ENCODE measurements around the gene MGP.

The MGP gene

DNA sequence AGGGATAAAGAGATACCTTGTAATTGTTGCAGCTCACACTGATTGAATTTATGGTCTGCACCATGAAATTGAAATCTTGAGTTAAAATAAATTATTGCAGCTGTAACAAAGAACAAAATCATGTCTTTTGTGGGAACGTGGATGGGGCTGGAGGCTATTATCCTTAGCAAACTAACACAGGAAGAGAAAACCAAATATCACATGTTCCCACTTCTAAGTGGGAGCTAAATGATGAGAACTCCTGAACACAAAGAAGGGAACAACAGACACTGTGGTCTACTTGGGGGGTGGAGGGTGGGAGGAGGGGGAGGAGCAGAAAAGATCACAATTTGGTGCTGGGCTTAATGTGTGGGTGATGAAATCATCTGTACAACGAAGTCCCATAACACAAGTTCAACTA lies 30.1 kb upstream of the MGP start:
- Histone ChIP-seq H2AFZ (ENCODE audit: low read depth, low read length) (no peak overlapping the region), H3K36me3 (ENCODE audit: insufficient read depth, low read length) (no peaks in the 10 kb centered on the region), H3K4me3 (ENCODE audit: low read length) (no peak overlapping the region), H3K9me3 (ENCODE audit: low read length) (no peaks in the 10 kb centered on the region), H3K4me1 (ENCODE audit: insufficient read depth, low read length) (no peaks in the 10 kb centered on the region), H3K27me3 (ENCODE audit: insufficient read depth, low read length) (no peaks in the 10 kb centered on the region)

DNA sequence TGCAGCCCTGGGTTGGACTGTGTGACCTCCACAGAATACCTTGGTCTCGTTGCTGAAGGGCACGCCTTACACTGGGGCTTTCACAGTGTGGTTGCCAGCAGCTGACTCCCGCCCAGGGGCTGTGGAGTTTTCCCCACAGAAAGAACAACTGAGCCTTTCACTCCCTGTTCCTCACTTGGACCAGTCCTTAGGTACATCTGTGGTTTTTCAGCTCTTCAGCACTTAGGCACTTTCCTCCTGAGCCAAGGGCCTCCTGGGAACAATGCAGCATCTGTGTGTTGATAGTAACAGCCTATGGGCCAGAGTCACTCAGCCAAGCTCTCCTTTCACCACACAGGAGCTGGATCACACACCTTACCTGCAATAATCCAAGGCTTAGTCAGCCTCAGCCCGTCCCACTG lies 27.7 kb upstream of the MGP start:
- H3K27me3 ChIP-seq (ENCODE audit: insufficient read depth, low read length), result no peaks in the 10 kb centered on the region
- H3K9me3 ChIP-seq (ENCODE audit: low read length), result no peaks in the 10 kb centered on the region

DNA sequence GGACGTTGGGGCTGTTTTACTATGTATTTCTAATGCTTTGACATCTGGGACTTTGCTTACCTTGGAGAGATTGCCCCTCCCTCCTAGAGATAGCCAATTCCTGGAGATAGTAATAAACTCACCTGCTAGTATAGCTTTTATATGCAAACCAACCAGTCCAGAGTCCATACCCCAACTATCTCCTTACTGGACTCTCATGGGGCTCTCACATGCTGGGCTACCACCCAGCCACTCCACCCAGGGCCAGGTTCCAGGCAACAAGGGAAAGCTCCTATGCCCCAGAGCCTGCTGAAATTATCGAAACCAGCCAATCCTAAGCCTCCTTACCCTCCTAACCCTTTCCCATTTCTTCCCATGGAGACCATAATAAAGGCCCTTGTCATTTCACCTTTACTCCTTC lies 25.5 kb upstream of the MGP start:
- Histone ChIP-seq H3K27me3 (ENCODE audit: insufficient read depth, low read length) (no peaks in the 10 kb centered on the region), H3K4me3 (ENCODE audit: low read length) (no peak overlapping the region), H3K4me1 (ENCODE audit: insufficient read depth, low read length) (no peaks in the 10 kb centered on the region), H3K36me3 (ENCODE audit: insufficient read depth, low read length) (no peaks in the 10 kb centered on the region), H2AFZ (ENCODE audit: low read depth, low read length) (no peak overlapping the region), H3K9me3 (ENCODE audit: low read length) (no peaks in the 10 kb centered on the region)

More for the DNA sequence above, 27.7 kb upstream of the MGP start:
- H2AFZ ChIP-seq (ENCODE audit: low read depth, low read length), result no peak overlapping the region
- no peaks in the 10 kb centered on the region for H3K4me1 ChIP-seq (ENCODE audit: insufficient read depth, low read length)
- H3K36me3 ChIP-seq (ENCODE audit: insufficient read depth, low read length), result no peaks in the 10 kb centered on the region
- no peak overlapping the region for H3K4me3 ChIP-seq (ENCODE audit: low read length)

DNA sequence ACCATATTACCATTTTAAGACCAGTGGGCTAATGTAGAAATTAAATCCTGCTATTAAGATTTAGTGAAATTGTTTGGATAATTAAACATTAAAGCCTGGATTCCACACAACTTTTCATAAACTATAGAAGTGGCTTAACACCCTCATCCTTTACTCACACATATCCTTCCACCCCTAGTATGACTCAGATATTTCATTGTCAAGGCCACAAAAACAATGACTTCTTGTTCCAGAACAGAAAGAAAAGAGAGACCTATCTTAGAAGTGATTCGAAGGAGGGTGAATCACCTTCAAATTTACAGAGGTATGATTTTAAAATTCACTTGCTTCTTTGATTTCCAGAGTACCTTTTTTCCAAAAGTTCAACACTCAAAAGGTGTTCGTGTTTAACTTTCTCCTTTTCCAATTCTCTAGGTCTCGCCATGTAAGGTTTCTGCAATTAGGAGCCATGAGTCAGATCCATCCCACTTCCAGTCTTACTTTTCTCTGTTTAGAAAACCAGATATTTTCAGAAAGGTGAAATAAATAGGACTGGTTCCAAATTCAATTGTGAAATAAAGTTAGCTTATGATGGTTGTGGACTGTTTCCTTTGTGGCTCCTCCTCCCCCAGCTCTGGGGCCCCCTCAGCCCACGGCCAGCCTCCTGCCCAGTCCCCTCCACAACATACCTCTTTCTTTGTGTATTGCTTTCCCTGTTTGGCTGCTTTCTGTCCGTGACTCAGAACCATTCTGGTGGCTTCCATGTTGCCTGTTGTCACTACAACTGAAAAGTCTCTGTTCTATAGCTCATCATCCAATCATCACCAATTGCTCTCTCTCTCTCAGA lies 24.6 kb upstream of the MGP start:
- no peaks in the 10 kb centered on the region for H3K36me3 ChIP-seq (ENCODE audit: insufficient read depth, low read length)

DNA sequence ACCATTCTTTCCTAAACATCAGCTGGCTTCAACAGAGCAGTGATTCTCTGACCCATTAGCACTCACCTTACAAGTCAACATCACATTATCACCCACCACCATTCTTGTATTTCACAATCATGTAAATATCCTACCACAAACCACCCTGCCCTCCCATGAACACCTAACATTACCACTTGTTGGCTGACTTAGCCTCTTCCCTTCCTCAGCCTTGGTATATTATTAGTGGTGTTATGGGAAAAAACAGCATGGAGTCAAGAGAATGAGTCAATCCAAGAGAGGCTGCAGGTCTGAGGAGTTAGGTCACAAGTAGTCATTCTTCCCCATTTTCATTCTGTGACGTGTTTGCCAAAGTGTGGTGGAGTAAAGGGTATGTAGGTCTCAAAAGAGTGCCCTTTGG lies 22.3 kb upstream of the MGP start:
- no peak overlapping the region for H2AFZ ChIP-seq (ENCODE audit: low read depth, low read length)
- no peaks in the 10 kb centered on the region for H3K4me1 ChIP-seq (ENCODE audit: insufficient read depth, low read length)
- no peak overlapping the region for H3K4me3 ChIP-seq (ENCODE audit: low read length)
- no peaks in the 10 kb centered on the region for H3K9me3 ChIP-seq (ENCODE audit: low read length)
- H3K36me3 ChIP-seq (ENCODE audit: insufficient read depth, low read length), result no peaks in the 10 kb centered on the region
- no peaks in the 10 kb centered on the region for H3K27me3 ChIP-seq (ENCODE audit: insufficient read depth, low read length)

More for the DNA sequence above, 24.6 kb upstream of the MGP start:
- Histone ChIP-seq H2AFZ (ENCODE audit: low read depth, low read length) (no peak overlapping the region), H3K27me3 (ENCODE audit: insufficient read depth, low read length) (no peaks in the 10 kb centered on the region), H3K4me3 (ENCODE audit: low read length) (no peak overlapping the region), H3K9me3 (ENCODE audit: low read length) (no peaks in the 10 kb centered on the region), H3K4me1 (ENCODE audit: insufficient read depth, low read length) (no peaks in the 10 kb centered on the region)

DNA sequence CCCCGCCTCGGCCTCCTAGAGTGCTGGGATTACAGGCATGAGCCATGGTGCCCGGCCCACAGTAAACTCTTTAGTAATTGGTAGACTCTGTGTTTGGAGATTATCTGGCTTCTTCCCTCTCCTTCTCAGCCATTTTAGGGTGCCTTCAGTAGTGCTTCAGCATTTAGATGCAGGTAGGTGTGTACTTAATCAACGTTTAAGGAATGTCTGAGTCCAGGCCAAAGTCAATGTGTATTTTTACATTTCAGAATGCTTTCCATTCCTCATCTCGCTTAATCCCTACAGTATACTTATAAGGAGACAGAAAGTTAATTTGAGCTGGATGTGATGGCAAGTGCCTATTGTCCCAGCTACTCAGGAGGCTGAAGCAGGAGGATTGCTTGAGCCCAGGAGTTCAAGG lies 20.5 kb upstream of the MGP start:
- Histone ChIP-seq H2AFZ (ENCODE audit: low read depth, low read length) (no peak overlapping the region), H3K9me3 (ENCODE audit: low read length) (no peaks in the 10 kb centered on the region), H3K27me3 (ENCODE audit: insufficient read depth, low read length) (no peaks in the 10 kb centered on the region), H3K4me1 (ENCODE audit: insufficient read depth, low read length) (no peaks in the 10 kb centered on the region), H3K36me3 (ENCODE audit: insufficient read depth, low read length) (no peaks in the 10 kb centered on the region), H3K4me3 (ENCODE audit: low read length) (no peak overlapping the region)

DNA sequence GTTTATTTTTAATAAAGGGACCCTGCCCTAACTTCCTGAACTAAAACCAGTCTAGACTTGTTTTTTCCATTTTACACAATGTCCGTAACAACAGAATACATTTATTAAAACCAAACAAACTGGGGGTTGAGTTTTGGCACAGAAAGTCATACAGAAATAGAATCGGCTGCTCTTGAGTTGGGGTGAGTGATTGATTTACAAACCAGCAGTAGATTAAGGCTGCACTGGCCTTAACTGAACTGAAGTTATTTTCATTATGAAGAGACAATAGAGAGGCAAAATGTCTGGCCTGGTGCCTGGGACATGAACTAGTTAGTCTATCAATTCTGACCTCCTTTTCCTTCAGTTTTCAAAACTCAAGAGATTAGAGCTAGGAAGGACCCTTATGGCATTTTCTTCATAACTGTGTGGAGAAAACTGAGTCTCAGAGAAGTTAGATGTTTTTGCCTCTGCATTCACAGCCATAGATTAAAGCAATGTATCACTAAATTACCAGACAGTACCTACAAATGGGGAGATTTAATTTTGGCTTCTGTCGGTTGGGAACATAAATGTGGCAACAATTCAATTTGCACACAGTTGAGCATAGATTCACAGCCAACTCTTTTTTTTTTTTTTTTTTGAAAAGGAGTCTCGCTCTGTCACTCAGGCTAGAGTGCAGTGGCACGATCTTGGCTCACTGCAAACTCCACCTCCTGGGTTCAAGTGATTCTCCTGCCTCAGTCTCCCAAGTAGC lies 19.8 kb upstream of the MGP start:
- Histone ChIP-seq H3K4me1 (ENCODE audit: insufficient read depth, low read length) (no peaks in the 10 kb centered on the region), H2AFZ (ENCODE audit: low read depth, low read length) (no peak overlapping the region), H3K27me3 (ENCODE audit: insufficient read depth, low read length) (no peaks in the 10 kb centered on the region), H3K36me3 (ENCODE audit: insufficient read depth, low read length) (no peaks in the 10 kb centered on the region), H3K4me3 (ENCODE audit: low read length) (no peak overlapping the region), H3K9me3 (ENCODE audit: low read length) (no peaks in the 10 kb centered on the region)

DNA sequence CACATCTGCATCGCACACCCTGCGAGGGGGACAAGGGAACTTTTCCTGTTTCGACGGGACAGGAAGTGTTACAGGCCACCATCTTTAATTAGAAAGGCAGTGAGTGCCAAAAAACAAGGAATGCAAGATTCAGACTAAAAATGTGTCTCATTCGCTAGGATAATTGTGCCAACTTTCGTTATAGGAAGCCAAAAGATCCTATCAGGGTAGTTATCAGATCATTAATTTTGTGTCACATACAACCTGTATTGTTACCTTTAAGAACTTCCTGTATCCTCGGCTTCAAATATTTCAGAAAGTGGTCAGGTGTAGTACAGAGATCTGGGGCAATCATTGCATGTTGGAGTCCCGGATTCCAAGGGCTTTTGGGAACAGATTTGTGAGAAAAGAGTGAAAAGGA lies 19.2 kb upstream of the MGP start:
- H3K4me3 ChIP-seq (ENCODE audit: low read length), result no peak overlapping the region
- H3K4me1 ChIP-seq (ENCODE audit: insufficient read depth, low read length), result no peaks in the 10 kb centered on the region
- no peaks in the 10 kb centered on the region for H3K9me3 ChIP-seq (ENCODE audit: low read length)
- no peaks in the 10 kb centered on the region for H3K27me3 ChIP-seq (ENCODE audit: insufficient read depth, low read length)
- H3K36me3 ChIP-seq (ENCODE audit: insufficient read depth, low read length), result no peaks in the 10 kb centered on the region
- no peak overlapping the region for H2AFZ ChIP-seq (ENCODE audit: low read depth, low read length)

DNA sequence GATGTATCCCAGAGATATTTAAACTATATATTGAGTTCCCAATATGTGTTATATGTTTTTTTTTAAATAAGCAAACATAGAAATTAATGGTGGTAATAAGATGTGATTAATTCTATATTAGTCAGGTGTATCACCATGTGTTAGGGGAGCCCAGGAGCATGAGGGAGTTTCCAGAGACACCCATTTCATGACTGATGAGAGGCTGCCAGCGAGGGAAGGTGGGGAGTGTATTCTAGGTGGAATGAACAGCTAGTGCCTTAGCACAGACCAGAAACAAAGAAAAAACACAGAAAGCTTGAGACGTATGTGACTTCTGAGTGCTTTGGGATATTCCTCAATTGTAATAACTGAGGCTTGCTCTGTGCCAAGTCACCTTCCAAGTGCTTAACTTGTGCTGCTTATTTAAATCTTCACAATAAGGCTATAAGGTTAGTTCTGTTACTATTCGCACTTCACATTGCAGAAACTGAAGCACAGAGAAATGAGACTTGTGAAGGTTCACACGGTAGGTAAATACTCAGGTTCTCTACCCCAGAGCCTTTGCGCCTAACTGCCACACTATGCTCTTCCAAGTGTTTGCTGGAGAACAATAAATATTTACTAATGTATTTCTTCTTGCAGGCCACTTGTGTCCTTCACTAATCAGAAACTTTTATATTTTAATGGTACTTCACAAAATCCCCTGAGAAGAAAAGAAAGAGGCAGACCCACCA lies 17.9 kb upstream of the MGP start:
- no peaks in the 10 kb centered on the region for H3K4me1 ChIP-seq (ENCODE audit: insufficient read depth, low read length)
- H3K4me3 ChIP-seq (ENCODE audit: low read length), result no peak overlapping the region
- no peaks in the 10 kb centered on the region for H3K36me3 ChIP-seq (ENCODE audit: insufficient read depth, low read length)
- H2AFZ ChIP-seq (ENCODE audit: low read depth, low read length), result no peak overlapping the region
- no peaks in the 10 kb centered on the region for H3K27me3 ChIP-seq (ENCODE audit: insufficient read depth, low read length)
- H3K9me3 ChIP-seq (ENCODE audit: low read length), result no peaks in the 10 kb centered on the region

DNA sequence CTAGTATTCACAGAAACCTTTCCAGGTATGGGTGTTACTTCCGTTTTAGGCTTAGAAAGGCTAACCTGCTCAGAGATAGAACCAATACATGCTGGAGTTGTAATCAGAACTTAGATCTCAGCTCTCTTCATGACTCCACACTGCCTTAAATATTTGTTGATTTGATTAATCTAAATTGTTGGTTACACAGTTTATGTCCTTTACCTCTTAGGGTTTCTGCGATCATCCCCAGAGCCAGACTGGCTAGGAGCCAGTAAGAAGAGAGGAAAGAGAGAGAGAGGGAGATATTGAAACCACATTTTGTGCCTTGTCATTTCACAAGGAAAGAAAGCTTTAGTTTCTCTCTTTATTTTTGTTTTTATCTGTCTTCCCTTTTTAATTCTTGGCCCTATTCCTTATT lies 16.8 kb upstream of the MGP start:
- Histone ChIP-seq H3K4me1 (ENCODE audit: insufficient read depth, low read length) (no peaks in the 10 kb centered on the region), H3K36me3 (ENCODE audit: insufficient read depth, low read length) (no peaks in the 10 kb centered on the region), H3K4me3 (ENCODE audit: low read length) (no peak overlapping the region), H3K9me3 (ENCODE audit: low read length) (no peaks in the 10 kb centered on the region), H3K27me3 (ENCODE audit: insufficient read depth, low read length) (no peaks in the 10 kb centered on the region), H2AFZ (ENCODE audit: low read depth, low read length) (no peak overlapping the region)

DNA sequence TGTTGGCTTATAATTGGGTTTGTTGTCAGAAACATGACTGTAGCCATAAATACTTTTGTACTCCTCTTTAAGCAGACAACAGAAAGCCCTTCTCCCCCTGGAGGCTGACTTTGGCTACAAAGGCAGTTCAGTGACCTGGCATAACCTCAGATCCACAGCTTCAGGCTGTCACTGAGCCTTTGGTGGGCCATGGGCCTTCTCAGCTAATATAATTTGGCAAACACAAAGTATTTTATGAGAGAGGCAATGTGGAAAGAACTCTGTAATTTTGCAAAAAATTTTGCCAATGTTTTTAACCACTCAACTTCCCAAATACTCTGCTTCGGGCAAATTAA lies 15.5 kb upstream of the MGP start:
- Histone ChIP-seq H3K4me3 (ENCODE audit: low read length) (no peak overlapping the region), H3K36me3 (ENCODE audit: insufficient read depth, low read length) (no peaks in the 10 kb centered on the region), H3K4me1 (ENCODE audit: insufficient read depth, low read length) (no peaks in the 10 kb centered on the region), H3K27me3 (ENCODE audit: insufficient read depth, low read length) (no peaks in the 10 kb centered on the region), H3K9me3 (ENCODE audit: low read length) (no peaks in the 10 kb centered on the region), H2AFZ (ENCODE audit: low read depth, low read length) (no peak overlapping the region)

DNA sequence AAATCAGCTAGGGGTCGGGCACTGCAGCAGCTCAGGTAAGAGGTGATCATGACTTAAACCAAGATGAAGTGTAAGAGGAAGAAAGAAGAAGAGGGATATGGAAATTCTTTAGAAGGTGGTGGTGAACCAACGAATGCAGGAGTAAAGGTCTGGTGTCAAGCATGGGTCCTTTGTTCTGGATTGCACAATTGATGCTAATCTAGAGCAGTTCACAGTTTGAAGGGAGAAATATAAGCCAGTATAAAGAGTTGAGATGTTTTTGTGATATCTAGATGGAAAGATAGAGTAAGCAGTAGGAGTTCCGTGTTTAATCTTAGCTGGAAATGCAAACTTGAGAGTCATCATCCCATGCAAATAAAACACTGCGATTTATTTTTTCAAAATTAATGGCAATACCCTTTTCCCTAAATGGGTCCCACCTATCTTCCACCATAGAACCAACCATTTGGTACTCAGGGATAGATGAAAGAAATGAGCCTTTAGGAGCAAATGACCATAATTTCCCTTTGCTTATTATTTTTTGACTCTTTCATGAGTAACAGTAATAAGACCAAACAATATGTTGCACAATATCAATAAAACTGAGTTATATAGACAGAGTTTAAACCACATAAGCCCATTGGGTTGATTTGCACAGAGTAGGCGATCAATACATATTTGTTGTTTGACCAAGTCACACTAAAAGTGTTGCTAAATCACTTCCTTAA lies 15.0 kb upstream of the MGP start:
- no peaks in the 10 kb centered on the region for H3K9me3 ChIP-seq (ENCODE audit: low read length)
- H3K36me3 ChIP-seq (ENCODE audit: insufficient read depth, low read length), result no peaks in the 10 kb centered on the region
- no peak overlapping the region for H2AFZ ChIP-seq (ENCODE audit: low read depth, low read length)
- no peak overlapping the region for H3K4me3 ChIP-seq (ENCODE audit: low read length)
- no peaks in the 10 kb centered on the region for H3K27me3 ChIP-seq (ENCODE audit: insufficient read depth, low read length)
- H3K4me1 ChIP-seq (ENCODE audit: insufficient read depth, low read length), result no peaks in the 10 kb centered on the region

All from neuron (in vitro differentiated cells).